Measurements from ENCODE around the gene ZNF579.
"Not testable (repeated sequence)": the region's sequence is repeated elsewhere in the genome, so short reads cannot be mapped to it uniquely, and the experiment has no call there.

The ZNF579 gene

GRCh38 chr19:55536366-55536765 is 44.3 kb downstream of the ZNF579 start:
- no peak overlapping the region for H3K4me3 ChIP-seq (ENCODE audit: control insufficient read depth, low read depth, low read length)
- TF ChIP-seq CTCF (conservative IDR thresholded peaks at IDR 0.05; ENCODE audit: control insufficient read depth, insufficient read depth, low read depth, low read length), result no peak
- no peak for DNase-seq (ENCODE audit: low read depth)

- H3K4me3 ChIP-seq (ENCODE audit: control insufficient read depth, low read depth, low read length), result no peak overlapping the region
- TF ChIP-seq CTCF (conservative IDR thresholded peaks at IDR 0.05; ENCODE audit: control insufficient read depth, insufficient read depth, low read depth, low read length), result no peak
- no peak for DNase-seq (ENCODE audit: low read depth)
These were observed 44.7 kb downstream of the ZNF579 start for GRCh38 chr19:55535965-55536350.

GRCh38 chr19:55535173-55535964 is 45.3 kb downstream of the ZNF579 start:
- H3K4me3 ChIP-seq (ENCODE audit: control insufficient read depth, low read depth, low read length), result no peak overlapping the region
- TF ChIP-seq CTCF (conservative IDR thresholded peaks at IDR 0.05; ENCODE audit: control insufficient read depth, insufficient read depth, low read depth, low read length), result no peak
- no peak for DNase-seq (ENCODE audit: low read depth)

- H3K4me3 ChIP-seq (ENCODE audit: control insufficient read depth, low read depth, low read length); DNase-seq (ENCODE audit: low read depth): not testable (repeated sequence)
These were observed 46.4 kb downstream of the ZNF579 start for GRCh38 chr19:55534280-55534679.

- H3K4me3 ChIP-seq (ENCODE audit: control insufficient read depth, low read depth, low read length), result no peak overlapping the region
- no peak for DNase-seq (ENCODE audit: low read depth)
- TF ChIP-seq CTCF (conservative IDR thresholded peaks at IDR 0.05; ENCODE audit: control insufficient read depth, insufficient read depth, low read depth, low read length), result no peak
These were observed 49.7 kb downstream of the ZNF579 start for GRCh38 chr19:55530996-55531395.

GRCh38 chr19:55529636-55530234 is 50.9 kb downstream of the ZNF579 start:
- DNase-seq (ENCODE audit: low read depth), result no peak
- H3K4me3 ChIP-seq (ENCODE audit: control insufficient read depth, low read depth, low read length), result no peak overlapping the region
- TF ChIP-seq CTCF (conservative IDR thresholded peaks at IDR 0.05; ENCODE audit: control insufficient read depth, insufficient read depth, low read depth, low read length), result no peak

GRCh38 chr19:55528030-55528803 is 52.4 kb downstream of the ZNF579 start:
- TF ChIP-seq CTCF (conservative IDR thresholded peaks at IDR 0.05; ENCODE audit: control insufficient read depth, insufficient read depth, low read depth, low read length), result no peak
- DNase-seq (ENCODE audit: low read depth), result no peak
- no peak overlapping the region for H3K4me3 ChIP-seq (ENCODE audit: control insufficient read depth, low read depth, low read length)

Measured in fibroblast of mammary gland (primary cell).